ENCODE measurements around the gene BDKRB1.

DNA sequence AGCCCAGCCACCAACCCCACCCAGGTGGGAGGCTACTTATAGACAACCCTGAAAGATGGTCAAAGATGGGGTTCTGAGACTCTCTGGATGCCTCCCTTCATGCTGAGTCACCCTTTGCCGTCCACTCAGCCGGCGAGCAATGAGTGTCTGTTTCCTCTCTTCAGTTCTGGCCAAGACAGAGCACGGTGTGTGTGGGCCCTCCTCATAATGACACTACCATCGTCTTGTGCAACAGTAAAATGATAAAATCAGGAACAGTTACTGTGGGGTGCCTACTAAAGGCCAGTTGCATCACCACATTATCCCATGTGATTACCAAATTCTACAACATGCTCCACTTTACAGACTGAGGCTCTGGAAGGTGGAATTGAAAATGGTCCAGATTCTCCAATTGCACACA lies 7.0 kb upstream of the BDKRB1 start:
- TF ChIP-seq, protein P1, sequence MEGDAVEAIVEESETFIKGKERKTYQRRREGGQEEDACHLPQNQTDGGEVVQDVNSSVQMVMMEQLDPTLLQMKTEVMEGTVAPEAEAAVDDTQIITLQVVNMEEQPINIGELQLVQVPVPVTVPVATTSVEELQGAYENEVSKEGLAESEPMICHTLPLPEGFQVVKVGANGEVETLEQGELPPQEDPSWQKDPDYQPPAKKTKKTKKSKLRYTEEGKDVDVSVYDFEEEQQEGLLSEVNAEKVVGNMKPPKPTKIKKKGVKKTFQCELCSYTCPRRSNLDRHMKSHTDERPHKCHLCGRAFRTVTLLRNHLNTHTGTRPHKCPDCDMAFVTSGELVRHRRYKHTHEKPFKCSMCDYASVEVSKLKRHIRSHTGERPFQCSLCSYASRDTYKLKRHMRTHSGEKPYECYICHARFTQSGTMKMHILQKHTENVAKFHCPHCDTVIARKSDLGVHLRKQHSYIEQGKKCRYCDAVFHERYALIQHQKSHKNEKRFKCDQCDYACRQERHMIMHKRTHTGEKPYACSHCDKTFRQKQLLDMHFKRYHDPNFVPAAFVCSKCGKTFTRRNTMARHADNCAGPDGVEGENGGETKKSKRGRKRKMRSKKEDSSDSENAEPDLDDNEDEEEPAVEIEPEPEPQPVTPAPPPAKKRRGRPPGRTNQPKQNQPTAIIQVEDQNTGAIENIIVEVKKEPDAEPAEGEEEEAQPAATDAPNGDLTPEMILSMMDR (IDR thresholded peaks at IDR 0.05), result no peak
- TF ChIP-seq ETV6 (CRISPR knock-in tag; IDR thresholded peaks at IDR 0.05), result no peak
- TF ChIP-seq, protein P2, sequence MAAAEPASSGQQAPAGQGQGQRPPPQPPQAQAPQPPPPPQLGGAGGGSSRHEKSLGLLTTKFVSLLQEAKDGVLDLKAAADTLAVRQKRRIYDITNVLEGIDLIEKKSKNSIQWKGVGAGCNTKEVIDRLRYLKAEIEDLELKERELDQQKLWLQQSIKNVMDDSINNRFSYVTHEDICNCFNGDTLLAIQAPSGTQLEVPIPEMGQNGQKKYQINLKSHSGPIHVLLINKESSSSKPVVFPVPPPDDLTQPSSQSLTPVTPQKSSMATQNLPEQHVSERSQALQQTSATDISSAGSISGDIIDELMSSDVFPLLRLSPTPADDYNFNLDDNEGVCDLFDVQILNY (CRISPR knock-in tag; IDR thresholded peaks at IDR 0.05), result no peak
- no peak for TF ChIP-seq SP1 (CRISPR knock-in tag; conservative IDR thresholded peaks at IDR 0.05)
- no peak for TF ChIP-seq ZNF423 (CRISPR knock-in tag; IDR thresholded peaks at IDR 0.05)
- TF ChIP-seq, protein P3, sequence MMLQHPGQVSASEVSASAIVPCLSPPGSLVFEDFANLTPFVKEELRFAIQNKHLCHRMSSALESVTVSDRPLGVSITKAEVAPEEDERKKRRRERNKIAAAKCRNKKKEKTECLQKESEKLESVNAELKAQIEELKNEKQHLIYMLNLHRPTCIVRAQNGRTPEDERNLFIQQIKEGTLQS (CRISPR knock-in tag; conservative IDR thresholded peaks at IDR 0.05), result no peak
- no peak for TF ChIP-seq ZNF232 (CRISPR knock-in tag; IDR thresholded peaks at IDR 0.05)
- no peak for TF ChIP-seq FOXP1 (CRISPR knock-in tag; IDR thresholded peaks at IDR 0.05; ENCODE audit: borderline replicate concordance)
- TF ChIP-seq FOXJ3 (CRISPR knock-in tag; IDR thresholded peaks at IDR 0.05; ENCODE audit: borderline replicate concordance), result no peak
- no peak for TF ChIP-seq NFYB (CRISPR knock-in tag; conservative IDR thresholded peaks at IDR 0.05; ENCODE audit: low read depth)

Measured in WTC11 (cell line).